Liver (tissue), 9 donors: ENCODE data around the gene LRRC55. TPM values are rescaled to one million over a fixed set of nuclear protein-coding genes. Genes with fewer than 3 reads are reported as not detected.

ENCODE experiments used
- DNase-seq: peaks from one replicate; pipeline ENCODE4 v3.0.0-alpha.2; 2017; ENCODE audit warnings: low spot score
- H3K27ac ChIP-seq, 2 donors: one replicate each; pipeline ENCODE4 v1.7.0; 2013; ENCODE audit warnings: inconsistent platforms in 2 of 2, low read length in 2 of 2, control low read depth in 1 of 2, low read depth in 1 of 2, mild to moderate bottlenecking in 1 of 2
- H3K27me3 ChIP-seq, 4 donors: one replicate each; pipeline versions ENCODE4 v1.6.1 to v1.7.0; 2013; ENCODE audit warnings: low read length in 3 of 4, inconsistent platforms in 1 of 4, mild to moderate bottlenecking in 1 of 4, moderate library complexity in 1 of 4; ENCODE audit not compliant: control insufficient read depth in 4 of 4, insufficient read depth in 4 of 4
- H3K36me3 ChIP-seq, 4 donors: one replicate each; pipeline versions ENCODE4 v1.6.1 to v1.7.0; 2013; ENCODE audit warnings: low read length in 3 of 4, mild to moderate bottlenecking in 3 of 4, low read depth in 1 of 4, moderate library complexity in 1 of 4; ENCODE audit not compliant: control insufficient read depth in 4 of 4, insufficient read depth in 3 of 4
- H3K4me1 ChIP-seq, 4 donors: one replicate each; pipeline versions ENCODE4 v1.6.1 to v1.7.0; 2013; ENCODE audit warnings: low read length in 3 of 4, mild to moderate bottlenecking in 3 of 4, moderate library complexity in 1 of 4; ENCODE audit not compliant: control insufficient read depth in 4 of 4, insufficient read depth in 4 of 4
- H3K4me3 ChIP-seq, 3 donors: one replicate each; pipeline versions ENCODE4 v1.6.1 to v1.7.0; 2013; ENCODE audit warnings: low read length in 3 of 3, control low read depth in 1 of 3, low read depth in 1 of 3, mild to moderate bottlenecking in 1 of 3
- H3K9ac ChIP-seq, 2 donors: one replicate each; pipeline ENCODE4 v1.7.0; 2013; ENCODE audit warnings: low read length in 2 of 2, mild to moderate bottlenecking in 2 of 2, moderate library complexity in 2 of 2, control low read depth in 1 of 2, low read depth in 1 of 2
- H3K9me3 ChIP-seq, 4 donors: one replicate each; pipeline versions ENCODE4 v1.6.1 to v1.7.0; 2013; ENCODE audit warnings: low read length in 3 of 4; ENCODE audit not compliant: control insufficient read depth in 4 of 4
- EGR1 ChIP-seq, 2 donors: IDR thresholded peaks; 2 replicates each; pipeline ENCODE4 v1.6.1; 2016 to 2018; ENCODE audit warnings: antibody characterized with exemption in 2 of 2, low read depth in 2 of 2
- FOXA1 ChIP-seq: IDR thresholded peaks from 2 replicates; pipeline ENCODE4 v1.6.1; 2016; ENCODE audit warnings: antibody characterized with exemption
- FOXA2 ChIP-seq: IDR thresholded peaks from 2 replicates; pipeline ENCODE4 v1.6.1; 2016; ENCODE audit warnings: antibody characterized with exemption
- GABPA ChIP-seq, 2 donors: IDR thresholded peaks in 1 of 2; conservative IDR thresholded peaks in 1 of 2; 2 replicates each; pipeline ENCODE4 v1.6.1; 2016; ENCODE audit warnings: antibody characterized with exemption in 2 of 2, mild to moderate bottlenecking in 1 of 2, moderate library complexity in 1 of 2
- HNF4A ChIP-seq, 2 donors: conservative IDR thresholded peaks; 2 replicates each; pipeline ENCODE4 v1.6.1; 2016; ENCODE audit warnings: antibody characterized with exemption in 2 of 2, mild to moderate bottlenecking in 2 of 2
- HNF4G ChIP-seq: IDR thresholded peaks from 2 replicates; pipeline ENCODE4 v1.6.1; 2016; ENCODE audit warnings: antibody characterized with exemption
- NR2F2 ChIP-seq: IDR thresholded peaks from 2 replicates; pipeline ENCODE4 v1.6.1; 2016; ENCODE audit warnings: antibody characterized with exemption
- RAD21 ChIP-seq, 2 donors: IDR thresholded peaks; 2 replicates each; pipeline ENCODE4 v1.6.1; 2016; ENCODE audit warnings: antibody characterized with exemption in 2 of 2, mild to moderate bottlenecking in 2 of 2
- RXRA ChIP-seq, 2 donors: IDR thresholded peaks; 2 replicates each; pipeline ENCODE4 v1.6.1; 2017 to 2018; ENCODE audit warnings: antibody characterized with exemption in 2 of 2, mild to moderate bottlenecking in 1 of 2
- TAF1 ChIP-seq: conservative IDR thresholded peaks from 2 replicates; pipeline ENCODE4 v1.6.1; 2016; ENCODE audit warnings: antibody characterized with exemption, mild to moderate bottlenecking
- YY1 ChIP-seq: IDR thresholded peaks from 2 replicates; pipeline ENCODE4 v1.6.1; 2016; ENCODE audit warnings: antibody characterized with exemption, mild to moderate bottlenecking
- WGBS: extraction: QIAGEN DNeasy Blood & Tissue Kit; methylation state at CpG from one replicate; pipeline ENCODE4 v1.1.7; 2013; 5-methylcytosine and 5-hydroxymethylcytosine counted together
- polyA plus RNA-seq, 2 donors: library from polyadenylated mRNA; stranded (reverse) in 1 of 2; unstranded in 1 of 2; fragments of 200-250 nt in 1 of 2; fragments of >200 nt in 1 of 2; fragmentation: Nextera tagmentation in 1 of 2; extraction: Ambion mirVana in 1 of 2; gene quantifications; one replicate each; pipeline versions ENCODE4 v1.2.1 to v1.2.3, GENCODE V29; 2013 to 2015
- total RNA-seq, 2 donors: library from RNA; depleted of rRNA; stranded (reverse); fragments of >200 nt; gene quantifications; one replicate each; pipeline ENCODE4 v1.2.3, GENCODE V29; 2014
- TF ChIP-seq, protein P1 (sequence below): IDR thresholded peaks from 2 replicates; pipeline ENCODE4 v1.6.1; 2016; ENCODE audit warnings: antibody characterized with exemption
- TF ChIP-seq, protein P2 (sequence below): IDR thresholded peaks from 2 replicates; pipeline ENCODE4 v1.6.1; 2016; ENCODE audit warnings: antibody characterized with exemption
- donor health status: healthy.
- donor health status: healthy.
- donor health status: healthy.
- donor health status: healthy.
- donor health status: healthy.

The LRRC55 gene
- total and polyA plus RNA-seq, 4 donors, result under 0.01 to 1.5 (median 0.72) TPM

GRCh38 chr11:57175478-57175877 lies 6.3 kb upstream of the LRRC55 start:
- no peaks in the 10 kb centered on the region for H3K36me3 ChIP-seq
- no peaks in the 10 kb centered on the region for H3K27me3 ChIP-seq
- no peaks in the 10 kb centered on the region for H3K9me3 ChIP-seq
- peak; percentile 43 for TF ChIP-seq NR2F2
- TF ChIP-seq HNF4G, result no peak
- H3K27ac ChIP-seq, result no peak overlapping the region
- DNase-seq, result no peak
- H3K9ac ChIP-seq, result no peak overlapping the region
- H3K4me3 ChIP-seq, result no peak overlapping the region
- peaks cover 0 to 2% (median 0%) of the 10 kb centered on the region in 4 donors for H3K4me1 ChIP-seq

GRCh38 chr11:57178334-57178733 lies 3.4 kb upstream of the LRRC55 start:
- no peak for DNase-seq
- H3K4me1 ChIP-seq, result peaks cover 0 to 2% (median 0%) of the 10 kb centered on the region in 4 donors
- 35% methylated on average over 2 of the region's 2 CpGs for WGBS

DNA sequence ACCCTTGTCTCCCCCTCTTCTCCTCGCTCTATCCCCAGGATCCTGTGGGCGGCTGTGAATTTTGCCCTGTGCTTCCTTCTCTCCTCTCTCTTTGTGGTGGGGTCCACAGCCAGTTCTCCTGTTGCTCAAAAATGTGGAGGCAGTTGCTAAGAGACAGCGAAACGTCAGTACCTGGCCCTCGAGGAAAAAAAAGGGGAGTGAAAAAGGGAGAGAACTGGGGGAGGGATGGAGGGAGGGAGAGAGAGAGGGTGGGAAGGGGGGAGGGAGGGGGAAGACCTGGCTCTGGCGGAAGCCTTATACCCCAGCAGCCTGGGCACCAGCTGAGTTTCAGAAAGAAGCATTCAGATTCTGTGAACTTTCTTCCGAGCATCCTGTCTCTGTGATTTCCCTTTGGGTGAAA lies 2.1 kb upstream of the LRRC55 start:
- no peaks in the 10 kb centered on the region for H3K27me3 ChIP-seq
- no peak for TF ChIP-seq HNF4A (conservative IDR thresholded peaks at IDR 0.05)
- no peak for TF ChIP-seq FOXA2
- no peak for TF ChIP-seq YY1
- no peak for TF ChIP-seq GABPA (IDR thresholded peaks at IDR 0.05 in 1 of 2, conservative IDR thresholded peaks at IDR 0.05 in 1 of 2)
- TF ChIP-seq, protein P1, sequence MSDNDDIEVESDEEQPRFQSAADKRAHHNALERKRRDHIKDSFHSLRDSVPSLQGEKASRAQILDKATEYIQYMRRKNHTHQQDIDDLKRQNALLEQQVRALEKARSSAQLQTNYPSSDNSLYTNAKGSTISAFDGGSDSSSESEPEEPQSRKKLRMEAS, result no peak
- TF ChIP-seq EGR1 (IDR thresholded peaks at IDR 0.05; ENCODE audit: low read depth in 2 of 2), result no peak
- TF ChIP-seq RAD21 (IDR thresholded peaks at IDR 0.05), result no peak
- TF ChIP-seq, protein P2, sequence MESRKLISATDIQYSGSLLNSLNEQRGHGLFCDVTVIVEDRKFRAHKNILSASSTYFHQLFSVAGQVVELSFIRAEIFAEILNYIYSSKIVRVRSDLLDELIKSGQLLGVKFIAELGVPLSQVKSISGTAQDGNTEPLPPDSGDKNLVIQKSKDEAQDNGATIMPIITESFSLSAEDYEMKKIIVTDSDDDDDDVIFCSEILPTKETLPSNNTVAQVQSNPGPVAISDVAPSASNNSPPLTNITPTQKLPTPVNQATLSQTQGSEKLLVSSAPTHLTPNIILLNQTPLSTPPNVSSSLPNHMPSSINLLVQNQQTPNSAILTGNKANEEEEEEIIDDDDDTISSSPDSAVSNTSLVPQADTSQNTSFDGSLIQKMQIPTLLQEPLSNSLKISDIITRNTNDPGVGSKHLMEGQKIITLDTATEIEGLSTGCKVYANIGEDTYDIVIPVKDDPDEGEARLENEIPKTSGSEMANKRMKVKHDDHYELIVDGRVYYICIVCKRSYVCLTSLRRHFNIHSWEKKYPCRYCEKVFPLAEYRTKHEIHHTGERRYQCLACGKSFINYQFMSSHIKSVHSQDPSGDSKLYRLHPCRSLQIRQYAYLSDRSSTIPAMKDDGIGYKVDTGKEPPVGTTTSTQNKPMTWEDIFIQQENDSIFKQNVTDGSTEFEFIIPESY, result no peak
- no peak overlapping the region for H3K27ac ChIP-seq
- H3K4me1 ChIP-seq, result peaks cover 0 to 2% (median 0%) of the 10 kb centered on the region in 4 donors
- no peak overlapping the region for H3K4me3 ChIP-seq
- WGBS, result 46% methylated on average over 7 of the region's 7 CpGs
- no peak for DNase-seq
- H3K9me3 ChIP-seq, result no peaks in the 10 kb centered on the region
- H3K9ac ChIP-seq, result no peak overlapping the region
- no peaks in the 10 kb centered on the region for H3K36me3 ChIP-seq

More at GRCh38 chr11:57178334-57178733, 3.4 kb upstream of the LRRC55 start:
- Histone ChIP-seq H3K36me3 (no peaks in the 10 kb centered on the region), H3K4me3 (no peak overlapping the region), H3K27ac (no peak overlapping the region), H3K9me3 (no peaks in the 10 kb centered on the region), H3K9ac (no peak overlapping the region), H3K27me3 (no peaks in the 10 kb centered on the region)
- TF ChIP-seq FOXA2 (no peak), TAF1 (no peak), FOXA1 (no peak), HNF4A (conservative IDR thresholded peaks at IDR 0.05) (no peak), HNF4G (no peak), YY1 (no peak), RXRA (IDR thresholded peaks at IDR 0.05) (no peak)
- TF ChIP-seq, protein P2, result no peak
